IPS-11a (cell line): ENCODE data around the gene RNF123.
"Not testable (repeated sequence)": the region's sequence is repeated elsewhere in the genome, so short reads cannot be mapped to it uniquely, and the experiment has no call there.

Experiments used
- H3K4me3 ChIP-seq: one replicate; pipeline ENCODE4 v1.5.1; 2013; ENCODE audit warnings: low read depth, low read length, control low read depth

Gene RNF123

GRCh38 chr3:49738067-49738713 is 48.8 kb downstream of the RNF123 start:
- no peak overlapping the region for H3K4me3 ChIP-seq

GRCh38 chr3:49740427-49740826 is 51.1 kb downstream of the RNF123 start:
- H3K4me3 ChIP-seq = no peak overlapping the region

- no peak overlapping the region for H3K4me3 ChIP-seq
These were observed 56.6 kb downstream of the RNF123 start for GRCh38 chr3:49745986-49746385.

GRCh38 chr3:49747792-49748480 is 58.6 kb downstream of the RNF123 start:
- H3K4me3 ChIP-seq = no peak overlapping the region

- H3K4me3 ChIP-seq = not testable (repeated sequence)
These were observed 59.5 kb downstream of the RNF123 start for GRCh38 chr3:49748874-49749273.

GRCh38 chr3:49750056-49750455 is 60.7 kb downstream of the RNF123 start:
- H3K4me3 ChIP-seq = no peak overlapping the region

GRCh38 chr3:49751501-49751900 is 62.1 kb downstream of the RNF123 start:
- no peak overlapping the region for H3K4me3 ChIP-seq

- no peak overlapping the region for H3K4me3 ChIP-seq
These were observed 65.2 kb downstream of the RNF123 start for GRCh38 chr3:49754536-49754935.

- H3K4me3 ChIP-seq = no peak overlapping the region
These were observed 66.7 kb downstream of the RNF123 start for GRCh38 chr3:49756036-49756435.

- H3K4me3 ChIP-seq = no peak overlapping the region
These were observed 67.8 kb downstream of the RNF123 start for GRCh38 chr3:49757197-49757596.

GRCh38 chr3:49759226-49759625 is 69.9 kb downstream of the RNF123 start:
- no peak overlapping the region for H3K4me3 ChIP-seq

GRCh38 chr3:49761661-49762060 is 72.3 kb downstream of the RNF123 start:
- H3K4me3 ChIP-seq = no peak overlapping the region

GRCh38 chr3:49763981-49764380 is 74.6 kb downstream of the RNF123 start:
- no peak overlapping the region for H3K4me3 ChIP-seq

- no peak overlapping the region for H3K4me3 ChIP-seq
These were observed 80.0 kb downstream of the RNF123 start for GRCh38 chr3:49769286-49769915.

- no peak overlapping the region for H3K4me3 ChIP-seq
These were observed 80.6 kb downstream of the RNF123 start for GRCh38 chr3:49769926-49770325.
